ENCODE measurements around the gene SULT1A2.
"Not testable (repeated sequence)": the region's sequence is repeated elsewhere in the genome, so short reads cannot be mapped to it uniquely, and the experiment has no call there.

Gene SULT1A2

GRCh38 chr16:28585674-28586073 lies 11.2 kb downstream of the SULT1A2 start:
- Histone ChIP-seq H3K9me3 (replicated peaks; ENCODE audit: low read length) (no peaks in the 10 kb centered on the region), H3K9ac (ENCODE audit: low read depth, low read length) (no peak overlapping the region), H3K27me3 (ENCODE audit: control insufficient read depth, insufficient read depth, low read length) (no peaks in the 10 kb centered on the region), H3K36me3 (ENCODE audit: insufficient read depth, low read length) (peaks cover 18% of the 10 kb centered on the region), H3K4me1 (ENCODE audit: control insufficient read depth, insufficient read depth, low read length) (no peaks in the 10 kb centered on the region), H3K4me2 (ENCODE audit: low read length) (no peak overlapping the region), H3K4me3 (ENCODE audit: low read length) (no peak overlapping the region)

GRCh38 chr16:28580726-28581315 lies 16.0 kb downstream of the SULT1A2 start:
- Histone ChIP-seq H3K4me1 (ENCODE audit: control insufficient read depth, insufficient read depth, low read length) (no peaks in the 10 kb centered on the region), H3K9ac (ENCODE audit: low read depth, low read length) (no peak overlapping the region)

GRCh38 chr16:28575446-28576109 lies 21.3 kb downstream of the SULT1A2 start:
- H3K4me3 ChIP-seq (ENCODE audit: low read length): no peak overlapping the region
- H3K4me1 ChIP-seq (ENCODE audit: control insufficient read depth, insufficient read depth, low read length): peaks cover 5% of the 10 kb centered on the region
- H3K9ac ChIP-seq (ENCODE audit: low read depth, low read length): no peak overlapping the region
- no peaks in the 10 kb centered on the region for H3K27me3 ChIP-seq (ENCODE audit: control insufficient read depth, insufficient read depth, low read length)
- H3K36me3 ChIP-seq (ENCODE audit: insufficient read depth, low read length): no peaks in the 10 kb centered on the region
- no peak overlapping the region for H3K4me2 ChIP-seq (ENCODE audit: low read length)
- no peaks in the 10 kb centered on the region for H3K9me3 ChIP-seq (replicated peaks; ENCODE audit: low read length)

More at GRCh38 chr16:28580726-28581315, 16.0 kb downstream of the SULT1A2 start:
- no peak overlapping the region for H3K4me2 ChIP-seq (ENCODE audit: low read length)
- H3K27me3 ChIP-seq (ENCODE audit: control insufficient read depth, insufficient read depth, low read length): no peaks in the 10 kb centered on the region
- H3K4me3 ChIP-seq (ENCODE audit: low read length): no peak overlapping the region
- no peaks in the 10 kb centered on the region for H3K9me3 ChIP-seq (replicated peaks; ENCODE audit: low read length)
- peaks cover 7% of the 10 kb centered on the region for H3K36me3 ChIP-seq (ENCODE audit: insufficient read depth, low read length)

- no peaks in the 10 kb centered on the region for H3K9me3 ChIP-seq (replicated peaks; ENCODE audit: low read length)
- no peaks in the 10 kb centered on the region for H3K27me3 ChIP-seq (ENCODE audit: control insufficient read depth, insufficient read depth, low read length)
- no peak overlapping the region for H3K4me2 ChIP-seq (ENCODE audit: low read length)
- peaks cover 5% of the 10 kb centered on the region for H3K4me1 ChIP-seq (ENCODE audit: control insufficient read depth, insufficient read depth, low read length)
- no peaks in the 10 kb centered on the region for H3K36me3 ChIP-seq (ENCODE audit: insufficient read depth, low read length)
- H3K4me3 ChIP-seq (ENCODE audit: low read length): no peak overlapping the region
- no peak overlapping the region for H3K9ac ChIP-seq (ENCODE audit: low read depth, low read length)
Observed at GRCh38 chr16:28574925-28575324, 21.9 kb downstream of the SULT1A2 start.

- H3K27me3 ChIP-seq (ENCODE audit: control insufficient read depth, insufficient read depth, low read length): no peaks in the 10 kb centered on the region
- H3K9ac ChIP-seq (ENCODE audit: low read depth, low read length): no peak overlapping the region
- no peaks in the 10 kb centered on the region for H3K36me3 ChIP-seq (ENCODE audit: insufficient read depth, low read length)
- H3K9me3 ChIP-seq (replicated peaks; ENCODE audit: low read length): no peaks in the 10 kb centered on the region
- peaks cover 8% of the 10 kb centered on the region for H3K4me1 ChIP-seq (ENCODE audit: control insufficient read depth, insufficient read depth, low read length)
- no peak overlapping the region for H3K4me3 ChIP-seq (ENCODE audit: low read length)
- H3K4me2 ChIP-seq (ENCODE audit: low read length): no peak overlapping the region
Observed at GRCh38 chr16:28573738-28574718, 22.8 kb downstream of the SULT1A2 start.

- Histone ChIP-seq H3K4me2 (ENCODE audit: low read length) (no peak overlapping the region), H3K36me3 (ENCODE audit: insufficient read depth, low read length) (no peaks in the 10 kb centered on the region), H3K4me3 (ENCODE audit: low read length) (no peak overlapping the region), H3K27me3 (ENCODE audit: control insufficient read depth, insufficient read depth, low read length) (no peaks in the 10 kb centered on the region), H3K9ac (ENCODE audit: low read depth, low read length) (no peak overlapping the region), H3K4me1 (ENCODE audit: control insufficient read depth, insufficient read depth, low read length) (peaks cover 10% of the 10 kb centered on the region), H3K9me3 (replicated peaks; ENCODE audit: low read length) (no peaks in the 10 kb centered on the region)
Observed at GRCh38 chr16:28572696-28573510, 23.9 kb downstream of the SULT1A2 start.

- no peak overlapping the region for H3K9ac ChIP-seq (ENCODE audit: low read depth, low read length)
- peaks cover 7% of the 10 kb centered on the region for H3K9me3 ChIP-seq (replicated peaks; ENCODE audit: low read length)
- H3K36me3 ChIP-seq (ENCODE audit: insufficient read depth, low read length): no peaks in the 10 kb centered on the region
- no peak overlapping the region for H3K4me2 ChIP-seq (ENCODE audit: low read length)
- H3K27me3 ChIP-seq (ENCODE audit: control insufficient read depth, insufficient read depth, low read length): no peaks in the 10 kb centered on the region
- H3K4me3 ChIP-seq (ENCODE audit: low read length): no peak overlapping the region
- H3K4me1 ChIP-seq (ENCODE audit: control insufficient read depth, insufficient read depth, low read length): peaks cover 10% of the 10 kb centered on the region
Observed at GRCh38 chr16:28569968-28570752, 26.7 kb downstream of the SULT1A2 start.

- Histone ChIP-seq H3K4me2 (ENCODE audit: low read length) (no peak overlapping the region), H3K9ac (ENCODE audit: low read depth, low read length) (no peak overlapping the region), H3K36me3 (ENCODE audit: insufficient read depth, low read length) (no peaks in the 10 kb centered on the region), H3K4me1 (ENCODE audit: control insufficient read depth, insufficient read depth, low read length) (peaks cover 10% of the 10 kb centered on the region), H3K9me3 (replicated peaks; ENCODE audit: low read length) (peaks cover 7% of the 10 kb centered on the region), H3K4me3 (ENCODE audit: low read length) (no peak overlapping the region), H3K27me3 (ENCODE audit: control insufficient read depth, insufficient read depth, low read length) (no peaks in the 10 kb centered on the region)
Observed at GRCh38 chr16:28569021-28569420, 27.8 kb downstream of the SULT1A2 start.

GRCh38 chr16:28567292-28567691 lies 29.6 kb downstream of the SULT1A2 start:
- Histone ChIP-seq H3K36me3 (ENCODE audit: insufficient read depth, low read length) (no peaks in the 10 kb centered on the region), H3K4me2 (ENCODE audit: low read length) (no peak overlapping the region), H3K27me3 (ENCODE audit: control insufficient read depth, insufficient read depth, low read length) (no peaks in the 10 kb centered on the region), H3K9me3 (replicated peaks; ENCODE audit: low read length) (peaks cover 7% of the 10 kb centered on the region), H3K4me1 (ENCODE audit: control insufficient read depth, insufficient read depth, low read length) (peaks cover 4% of the 10 kb centered on the region), H3K9ac (ENCODE audit: low read depth, low read length) (no peak overlapping the region), H3K4me3 (ENCODE audit: low read length) (no peak overlapping the region)

- H3K27me3 ChIP-seq (ENCODE audit: control insufficient read depth, insufficient read depth, low read length); H3K36me3 ChIP-seq (ENCODE audit: insufficient read depth, low read length): not testable (repeated sequence)
Observed at GRCh38 chr16:28566233-28566925, 30.5 kb downstream of the SULT1A2 start.

More at GRCh38 chr16:28566233-28566925, 30.5 kb downstream of the SULT1A2 start:
- H3K4me2 ChIP-seq (ENCODE audit: low read length); H3K4me3 ChIP-seq (ENCODE audit: low read length); H3K4me1 ChIP-seq (ENCODE audit: control insufficient read depth, insufficient read depth, low read length); H3K9me3 ChIP-seq (replicated peaks; ENCODE audit: low read length); H3K9ac ChIP-seq (ENCODE audit: low read depth, low read length): not testable (repeated sequence)
